Fibroblast of the aortic adventitia (primary cell): Measurements from ENCODE around the gene PPWD1. TPM values are rescaled to one million over a fixed set of nuclear protein-coding genes. Genes with fewer than 3 reads are reported as not detected.
"Not testable (repeated sequence)": the region's sequence is repeated elsewhere in the genome, so short reads cannot be mapped to it uniquely, and the experiment has no call there.

Experiments used
- DNase-seq: peaks from one replicate; pipeline ENCODE4 v3.0.0-alpha.2; 2010; ENCODE audit warnings: low read depth
- H3K4me3 ChIP-seq: 2 replicates; pipeline ENCODE4 v1.5.1; 2011; ENCODE audit warnings: low read depth, mild to moderate bottlenecking, control low read depth, low read length, moderate library complexity
- CTCF ChIP-seq: IDR thresholded peaks from 2 replicates; pipeline ENCODE4 v1.5.1; 2011; ENCODE audit warnings: mild to moderate bottlenecking, low read length, control low read depth, inconsistent platforms; ENCODE audit not compliant: insufficient read depth
- total RNA-seq: library from RNA; depleted of rRNA; stranded (reverse); fragments of >200 nt; gene quantifications from 2 replicates; pipeline ENCODE4 v1.2.3, GENCODE V29; 2012; ENCODE audit warnings: low replicate concordance

Gene PPWD1
- total RNA-seq, 1 donor: 35.2 TPM

GRCh38 chr5:65566505-65566904 is 3.4 kb downstream of the PPWD1 start:
- no peak overlapping the region for H3K4me3 ChIP-seq
- no peak for TF ChIP-seq CTCF
- no peak for DNase-seq

- no peak for DNase-seq
- TF ChIP-seq CTCF: no peak
- H3K4me3 ChIP-seq: no peak overlapping the region
These were observed 7.6 kb downstream of the PPWD1 start for GRCh38 chr5:65570598-65571226.

GRCh38 chr5:65577141-65577540 is 14.0 kb downstream of the PPWD1 start:
- TF ChIP-seq CTCF: no peak
- no peak for DNase-seq
- no peak overlapping the region for H3K4me3 ChIP-seq

GRCh38 chr5:65588694-65589093 is 25.6 kb downstream of the PPWD1 start:
- no peak overlapping the region for H3K4me3 ChIP-seq
- TF ChIP-seq CTCF: peak; percentile 6
- DNase-seq: peak; percentile 5

- DNase-seq, H3K4me3 ChIP-seq: not testable (repeated sequence)
These were observed 38.7 kb downstream of the PPWD1 start for GRCh38 chr5:65601761-65602160.

GRCh38 chr5:65611524-65611923 is 48.4 kb downstream of the PPWD1 start:
- TF ChIP-seq CTCF: no peak

GRCh38 chr5:65612298-65612907 is 49.3 kb downstream of the PPWD1 start:
- no peak for DNase-seq
- H3K4me3 ChIP-seq: no peak overlapping the region
- TF ChIP-seq CTCF: no peak

More at GRCh38 chr5:65611524-65611923, 48.4 kb downstream of the PPWD1 start:
- DNase-seq: no peak
- no peak overlapping the region for H3K4me3 ChIP-seq
